ENCODE data around the gene TMED1.
A peak's percentile ranks its signal among the peaks of the same experiment; 100 is the strongest.

Gene TMED1

DNA sequence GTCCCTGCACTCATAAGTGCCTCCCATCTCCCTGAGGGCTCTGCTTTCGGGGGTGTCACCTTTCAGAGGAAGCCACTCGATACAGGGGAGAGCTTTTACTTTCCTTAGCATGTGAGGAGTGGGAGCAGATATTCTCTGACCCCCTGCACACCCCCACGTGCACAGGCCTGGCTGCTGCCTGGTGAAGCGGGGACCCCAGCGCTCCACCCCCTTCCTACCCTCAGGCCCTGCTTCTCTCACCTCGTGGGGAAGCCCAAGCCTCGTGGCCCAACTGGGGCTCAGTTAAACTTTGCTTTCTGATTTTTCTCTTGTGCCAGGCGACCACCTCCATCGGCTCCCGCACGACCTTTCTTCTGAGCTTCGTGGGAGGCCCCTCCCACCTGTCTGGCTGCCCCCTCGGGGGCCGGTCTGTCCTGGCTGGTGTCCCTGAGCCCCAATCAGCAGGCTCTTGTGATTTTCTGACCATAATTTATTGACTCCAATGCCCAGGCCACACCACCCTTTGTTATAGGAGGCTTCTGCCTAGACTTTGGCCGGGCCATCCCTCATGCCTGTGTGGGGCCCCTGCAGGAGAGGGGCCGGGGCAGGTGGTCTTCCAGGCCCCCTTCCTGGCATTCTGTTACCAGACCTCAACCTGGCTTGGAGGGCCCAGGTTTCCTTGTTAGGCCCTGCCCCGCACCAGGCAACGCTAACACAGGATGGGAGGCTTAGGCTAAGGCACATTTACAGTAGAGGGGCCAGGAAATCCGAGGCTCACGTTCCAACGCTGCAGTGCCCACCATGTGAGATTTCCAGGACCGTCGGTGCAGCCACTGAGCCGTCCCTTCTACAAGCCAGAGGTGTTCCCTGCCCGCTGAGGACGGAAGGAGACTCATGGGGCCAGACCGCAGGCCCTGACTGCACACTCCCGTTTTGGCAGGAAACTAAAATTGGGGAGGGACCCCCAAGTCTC, 3.7 kb downstream of the TMED1 start:
- DNase-seq (ENCODE audit: low read depth), result no peak

DNA sequence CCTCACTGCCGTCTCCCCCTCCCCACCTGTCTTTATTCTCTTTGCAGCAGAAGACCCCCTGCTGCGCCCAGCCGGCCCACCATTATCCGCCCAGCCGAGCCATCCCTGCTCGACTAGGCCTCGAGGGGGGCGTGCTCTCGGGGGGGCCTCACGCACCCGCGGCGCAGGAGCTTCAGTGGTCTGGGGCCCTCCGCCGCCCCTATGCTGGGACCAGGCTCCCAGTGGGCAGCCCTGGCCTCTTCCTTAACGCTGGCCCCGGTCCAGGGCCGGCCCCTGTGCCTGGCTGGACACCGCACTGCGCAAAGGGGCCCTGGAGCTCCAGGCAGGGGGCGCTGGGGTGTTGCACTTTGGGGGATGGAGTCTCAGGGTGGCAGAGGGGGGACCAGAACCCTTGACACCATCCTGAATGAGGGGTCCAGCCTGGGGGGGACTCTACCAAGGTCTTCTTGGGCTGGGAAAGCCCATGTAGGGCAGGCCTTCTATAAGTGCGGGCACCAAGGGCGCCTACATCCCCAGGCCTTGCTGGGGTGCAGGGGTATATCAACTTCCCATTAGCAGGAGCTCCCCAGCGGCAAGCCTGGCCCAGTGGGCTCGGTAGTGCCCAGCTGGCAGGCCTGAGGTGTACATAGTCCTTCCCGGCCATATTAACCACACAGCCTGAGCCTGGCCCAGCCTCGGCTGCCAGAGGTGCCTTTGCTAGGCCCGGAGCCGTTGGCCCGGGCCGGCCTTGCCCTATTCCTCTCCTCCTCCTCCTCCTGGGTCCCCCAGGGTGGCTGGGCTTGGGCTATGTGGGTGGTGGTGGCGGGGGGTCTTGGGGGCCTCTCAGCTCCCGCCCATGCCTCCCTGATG, 4.9 kb downstream of the TMED1 start:
- DNase-seq (ENCODE audit: low read depth), result no peak

- DNase-seq (ENCODE audit: low read depth), result no peak
These were observed 5.6 kb downstream of the TMED1 start for GRCh38 chr19:10830370-10830769.

DNA sequence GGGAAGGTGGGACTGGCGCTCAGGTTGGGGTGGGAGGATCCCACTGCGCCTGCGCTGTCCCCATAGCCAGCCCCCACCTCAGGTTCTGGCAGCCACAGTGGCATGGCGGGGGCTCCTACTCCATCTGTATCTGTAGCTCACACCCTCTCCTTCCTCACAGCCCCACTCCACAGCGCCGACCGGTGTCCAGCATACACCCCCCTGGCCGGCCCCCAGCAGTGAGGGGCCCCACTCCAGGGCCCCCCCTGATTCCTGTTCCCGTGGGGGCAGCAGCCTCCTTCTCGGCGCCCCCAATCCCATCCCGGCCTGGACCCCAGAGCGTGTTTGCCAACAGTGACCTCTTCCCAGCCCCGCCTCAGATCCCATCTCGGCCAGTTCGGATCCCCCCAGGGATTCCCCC, 6.0 kb downstream of the TMED1 start:
- DNase-seq (ENCODE audit: low read depth), result no peak

GRCh38 chr19:10828981-10829821, 6.8 kb downstream of the TMED1 start:
- no peak for DNase-seq (ENCODE audit: low read depth)

DNA sequence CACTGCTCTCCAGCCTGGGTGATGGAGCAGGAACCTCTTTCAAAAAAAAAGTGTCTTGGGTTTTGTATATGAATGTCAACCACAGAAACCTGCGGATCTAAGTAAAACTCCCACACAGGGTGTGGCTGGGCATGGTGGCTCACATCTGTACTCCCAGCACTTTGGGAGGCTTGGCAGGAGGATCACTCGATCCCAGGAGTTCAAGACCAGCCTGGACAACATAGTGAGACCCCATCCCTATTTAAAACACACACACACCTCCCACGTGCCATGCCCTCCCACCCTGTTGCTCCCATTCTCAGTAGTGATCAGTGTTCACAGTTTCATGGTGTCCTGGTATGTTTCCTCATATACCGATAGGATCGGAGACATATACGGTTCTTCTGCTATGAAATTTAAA, 9.2 kb downstream of the TMED1 start:
- no peak for DNase-seq (ENCODE audit: low read depth)

DNA sequence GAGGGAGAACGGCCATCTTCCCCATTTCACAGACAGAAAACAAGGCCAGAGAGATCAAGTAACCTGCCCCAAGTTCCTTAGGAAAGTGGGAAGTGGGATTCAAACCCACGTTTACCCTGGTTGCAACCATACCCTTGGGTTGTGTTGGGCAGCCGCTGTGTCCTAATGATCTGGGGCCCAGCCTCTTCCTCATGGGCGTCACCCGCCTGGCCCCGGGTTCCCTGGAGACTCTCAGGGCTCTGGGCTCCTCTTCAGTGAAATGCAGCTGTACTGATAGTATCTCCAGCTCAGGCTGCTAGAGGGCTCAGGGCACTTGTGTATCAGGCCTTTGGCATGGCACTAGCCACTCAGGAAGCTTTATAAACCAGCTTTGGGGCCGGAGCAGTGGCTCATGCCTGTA, 9.8 kb downstream of the TMED1 start:
- DNase-seq (ENCODE audit: low read depth), result no peak

- no peak for DNase-seq (ENCODE audit: low read depth)
These were observed 12.3 kb downstream of the TMED1 start for GRCh38 chr19:10823690-10824089.

DNA sequence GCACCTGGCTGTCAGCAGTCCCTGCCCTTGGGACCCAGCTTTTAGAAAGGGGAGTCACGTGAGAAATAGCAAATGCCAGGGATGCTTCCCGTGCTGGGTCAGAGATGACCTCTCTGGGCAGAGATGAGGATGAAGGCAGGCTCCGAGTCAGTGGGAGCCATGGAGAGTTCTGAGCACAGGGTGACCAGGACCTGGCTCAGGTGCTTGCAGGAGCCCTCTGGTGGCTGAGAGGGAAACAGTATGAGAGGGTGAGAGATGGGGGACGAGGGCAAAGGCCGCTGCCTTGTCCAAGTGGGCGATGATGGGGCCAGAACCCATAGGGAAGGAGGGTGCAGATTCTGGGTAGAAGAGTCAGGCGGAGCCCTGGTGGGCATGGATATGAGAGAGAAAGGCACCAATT, 15.8 kb downstream of the TMED1 start:
- no peak for DNase-seq (ENCODE audit: low read depth)

DNA sequence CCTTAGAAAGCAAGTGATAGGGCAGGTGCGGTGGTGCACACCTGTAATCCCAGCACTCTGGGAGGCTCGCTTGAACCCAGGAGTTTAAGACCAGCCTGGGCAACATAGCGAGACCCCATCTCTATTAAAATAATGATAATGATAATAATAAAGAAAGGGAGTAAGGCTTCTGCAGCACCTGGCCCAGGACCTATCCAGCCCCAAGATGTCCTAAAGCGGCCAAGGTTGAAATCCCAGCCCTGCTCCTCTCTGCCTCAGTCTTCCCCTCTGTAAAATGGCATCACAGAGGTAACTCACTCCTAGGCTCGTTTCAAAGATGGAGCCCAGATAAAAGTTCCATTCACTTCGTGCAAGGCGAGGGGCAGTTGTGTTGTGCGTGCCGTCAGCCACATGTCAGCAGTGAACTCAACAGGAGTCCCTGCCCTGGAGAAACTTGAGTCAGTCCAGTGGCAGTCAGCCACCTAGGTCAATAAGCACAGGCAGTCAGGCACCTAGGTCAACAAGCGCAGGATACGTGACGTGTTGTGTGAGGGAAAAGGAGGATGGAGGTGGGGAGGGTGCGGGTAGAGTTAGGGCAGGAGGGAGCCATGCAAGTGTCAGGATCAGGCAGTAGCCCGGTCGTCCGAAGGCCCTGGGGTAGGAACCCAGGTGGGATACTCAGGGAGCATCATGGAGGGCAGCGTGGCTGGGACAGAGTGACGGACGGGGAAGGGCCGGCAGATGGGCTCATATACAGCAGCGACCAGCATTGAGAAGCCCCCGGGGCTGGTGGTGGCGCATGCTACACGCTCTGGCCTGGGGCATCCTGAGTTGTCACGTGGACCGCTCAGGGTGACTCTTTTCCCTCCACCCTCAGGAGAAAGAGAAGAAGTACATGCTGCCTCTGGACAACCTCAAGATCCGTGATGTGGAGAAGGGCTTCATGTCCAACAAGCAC, 16.6 kb downstream of the TMED1 start:
- DNase-seq (ENCODE audit: low read depth), result no peak

DNA sequence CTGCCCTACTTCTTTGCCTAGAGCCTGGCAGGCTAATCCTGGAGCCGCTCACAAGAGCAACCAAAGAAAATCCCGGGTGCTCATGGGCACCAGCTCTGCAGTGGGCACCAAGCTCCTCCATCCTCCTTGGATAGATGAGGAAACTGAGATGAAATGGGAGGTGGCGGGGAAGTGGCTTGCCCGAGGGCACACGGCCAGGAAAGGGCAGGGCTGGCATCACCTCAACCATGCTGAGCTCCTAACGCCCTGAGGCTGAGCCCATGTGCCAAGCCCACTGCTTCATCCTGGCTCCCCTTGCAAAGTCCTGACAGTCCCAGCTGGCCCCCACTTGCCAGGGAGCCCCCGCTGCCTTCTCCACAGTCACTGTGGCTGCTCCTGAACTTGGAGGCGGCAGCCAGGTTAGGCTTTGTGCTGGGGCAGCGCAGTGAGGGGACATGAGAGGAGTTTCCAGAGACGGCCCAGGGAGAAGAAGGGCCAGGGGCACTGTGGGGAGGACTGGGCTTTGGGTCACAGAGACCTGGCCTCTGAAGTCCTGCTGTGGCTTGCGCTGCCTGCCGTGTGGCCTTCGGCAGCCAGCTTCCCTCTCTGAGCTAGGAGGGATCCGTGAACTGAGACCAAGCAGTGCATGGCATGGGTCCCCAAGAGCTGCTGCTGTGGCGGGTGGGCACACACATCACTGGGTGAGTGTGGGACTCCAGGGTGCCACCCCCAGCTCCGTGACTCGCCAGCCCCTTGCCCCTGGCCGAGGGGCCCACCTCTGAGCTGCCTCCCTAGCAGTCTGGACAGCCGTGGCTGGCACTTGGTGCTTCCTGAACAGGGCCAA, 17.5 kb downstream of the TMED1 start:
- no peak for DNase-seq (ENCODE audit: low read depth)

- DNase-seq (ENCODE audit: low read depth), result peak; percentile 93
These were observed 18.5 kb downstream of the TMED1 start for GRCh38 chr19:10817291-10818038.

DNA sequence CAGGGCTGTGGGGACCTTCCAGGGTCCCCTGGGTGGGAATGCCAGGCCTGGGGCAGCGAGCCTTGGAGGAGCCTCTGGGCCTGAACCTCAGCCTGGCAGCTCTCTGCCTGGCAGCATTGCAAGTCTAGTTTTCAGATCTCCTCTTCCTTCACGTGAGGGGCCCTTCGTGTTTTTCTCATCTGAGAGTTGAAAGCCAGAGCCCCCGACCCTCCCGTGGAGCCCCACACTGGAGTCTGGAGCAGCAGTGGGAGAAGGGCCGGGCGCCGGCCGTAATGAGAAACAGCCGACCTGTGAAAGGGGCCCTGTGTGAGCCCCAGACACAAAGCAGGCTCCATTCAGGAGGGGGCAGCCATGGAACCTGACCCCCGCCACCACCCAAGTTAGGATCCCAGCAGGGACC, 19.3 kb downstream of the TMED1 start:
- DNase-seq (ENCODE audit: low read depth), result no peak

GRCh38 chr19:10815969-10816644, 19.9 kb downstream of the TMED1 start:
- peak; percentile 47 for DNase-seq (ENCODE audit: low read depth)

- DNase-seq (ENCODE audit: low read depth), result no peak
These were observed 20.9 kb downstream of the TMED1 start for GRCh38 chr19:10815007-10815536.

- peak; percentile 90 for DNase-seq (ENCODE audit: low read depth)
These were observed 23.1 kb downstream of the TMED1 start for GRCh38 chr19:10812902-10813404.

GRCh38 chr19:10812196-10812595, 23.8 kb downstream of the TMED1 start:
- DNase-seq (ENCODE audit: low read depth), result no peak

- no peak for DNase-seq (ENCODE audit: low read depth)
These were observed 24.5 kb downstream of the TMED1 start for GRCh38 chr19:10811391-10812111.

Data from GM04503 (cell line).